Measurements from ENCODE around the gene IFITM1. TPM values are rescaled to one million over a fixed set of nuclear protein-coding genes. Genes with fewer than 3 reads are reported as not detected.
A peak's percentile ranks its signal among the peaks of the same experiment; 100 is the strongest.

IFITM1 gene
- total and polyA plus RNA-seq, 2 of the 13 experiments (the other 11 are each of a cell fraction or from before 2014, with no cell fraction given) = 0.38 to 11.1 TPM

- FAIRE-seq (no peak), DNase-seq (ENCODE audit: low spot score) (no peak), ATAC-seq (no peak)
- peak overlapping the region; percentile 72 for H3K4me2 ChIP-seq (ENCODE audit: low read depth, low read length)
- no peak for TF ChIP-seq ZIK1 (CRISPR knock-in tag; IDR thresholded peaks at IDR 0.05; ENCODE audit: borderline replicate concordance, low read depth)
- TF ChIP-seq CREB3 (CRISPR knock-in tag; IDR thresholded peaks at IDR 0.05) = no peak
- no peak for TF ChIP-seq SAFB2 (CRISPR knock-in tag; IDR thresholded peaks at IDR 0.05; ENCODE audit: borderline replicate concordance, low read depth)
- no peak for TF ChIP-seq PHB2 (IDR thresholded peaks at IDR 0.05; ENCODE audit: partially characterized antibody)
- TF ChIP-seq TOPORS (CRISPR knock-in tag; IDR thresholded peaks at IDR 0.05) = no peak
- TF ChIP-seq MAZ (IDR thresholded peaks at IDR 0.05; ENCODE audit: borderline replicate concordance, low read depth, low read length) = no peak
- no peak for TF ChIP-seq MAZ (CRISPR knock-in tag; IDR thresholded peaks at IDR 0.05; ENCODE audit: low read depth)
- TF ChIP-seq ARNT (IDR thresholded peaks at IDR 0.05) = no peak
- TF ChIP-seq ZNF747 (CRISPR knock-in tag; IDR thresholded peaks at IDR 0.05; ENCODE audit: borderline replicate concordance) = no peak
- no peak for TF ChIP-seq ZSCAN12 (CRISPR knock-in tag; IDR thresholded peaks at IDR 0.05)
- TF ChIP-seq POGZ (CRISPR knock-in tag; IDR thresholded peaks at IDR 0.05) = no peak
- ChIA-PET POLR2A (interaction anchor here (1.1 to 5.0 kb wide), 13 partner anchors 9 to 145 kb away, joined by 3 to 85 read pairs (median 8); partner anchors contain the start of genes BET1L, IFITM2 and RIC8A), CTCF (ENCODE audit: low intra/inter-chr PET ratio, low total read pairs) (no interaction called here)
- H3K27ac ChIP-seq (ENCODE audit: extremely low read length, insufficient read depth, low read length) = peak overlapping the region; percentile 76
- WGBS (ENCODE audit: low lambda C conversion rate) = 60% methylated on average over 12 of the region's 12 CpGs
- H2AFZ ChIP-seq (ENCODE audit: low read length) = no peak overlapping the region
- no peaks in the 10 kb centered on the region for H3K27me3 ChIP-seq (ENCODE audit: control insufficient read depth in 1 of 2, insufficient read depth in 2 of 2, low read length in 2 of 2)
- peak overlapping the region; percentile 60 for H3K9ac ChIP-seq (ENCODE audit: insufficient read depth, low read depth, low read length)
- no peaks in the 10 kb centered on the region for H3K36me3 ChIP-seq (replicated peaks in 1 of 2; ENCODE audit: control insufficient read depth in 1 of 2, insufficient read depth in 2 of 2, low read length in 2 of 2)
- H3K4me1 ChIP-seq (ENCODE audit: insufficient read depth, low read length) = peaks cover 64% of the 10 kb centered on the region
- H4K20me1 ChIP-seq (ENCODE audit: insufficient read depth, low read length) = no peaks in the 10 kb centered on the region
- H3K4me3 ChIP-seq (replicated peaks in 1 of 3; ENCODE audit: insufficient read depth in 1 of 3, low read depth in 2 of 3, low read length in 3 of 3) = peak overlapping the region; percentile 11 to 42 (median 15); a peak in 3 of 6 replicates
- no TSS peak for BruUV-seq (replicated peaks)
- no peaks in the 10 kb centered on the region for H3K9me3 ChIP-seq (ENCODE audit: low read length)
- H3K79me2 ChIP-seq (ENCODE audit: insufficient read depth, low read length) = no peaks in the 10 kb centered on the region
- in situ Hi-C loops (cut with HindIII; ENCODE audit: extremely low pct_ligation_motif_present, low pct_unique_long_range_greater_than_20kb) = no loop called here
- intact Hi-C loops (cut with micrococcal nuclease; ENCODE audit: unreplicated experiment) = loop anchor here (2.0 kb wide), 1 partner anchor 24 kb away; no protein-coding TSS in a partner anchor
Observed at GRCh38 chr11:352456-353031, 38.7 kb downstream of the IFITM1 start.
